SU-DHL-6 (cell line): ENCODE measurements around the gene MOCS1.

Source experiments
- CTCF ChIP-seq: fragments of 200-600 bp; sonication (generic); IDR thresholded peaks from one replicate; pipeline ENCODE4 v1.5.1; 2017; ENCODE audit warnings: antibody characterized with exemption, mild to moderate bottlenecking, low read length, moderate library complexity; ENCODE audit not compliant: insufficient read depth, poor library complexity, severe bottlenecking
- EZH2phosphoT487 ChIP-seq: fragments of 200-600 bp; sonication (generic), shearing (Covaris generic); conservative IDR thresholded peaks from 2 replicates; pipeline ENCODE4 v1.6.1; 2018; ENCODE audit warnings: mild to moderate bottlenecking, antibody characterized with exemption, low read length, moderate library complexity, mixed read lengths

- TF ChIP-seq CTCF (no peak), EZH2phosphoT487 (no peak)
These were observed 979 bp upstream of the MOCS1 start for GRCh38 chr6:39935241-39935640.
